ENCODE results near the gene GRAMD1B. TPM values are rescaled to one million over a fixed set of nuclear protein-coding genes. Genes with fewer than 3 reads are reported as not detected.

Gene GRAMD1B
- total and polyA plus RNA-seq, 2 donors (not counting 1 experiment from before 2014, with no cell fraction given), result 0.58 to 11.6 TPM

GRCh38 chr11:123525511-123525918 is 95.4 kb downstream of the GRAMD1B start:
- CTCF ChIA-PET, result interaction anchor here (1.0 to 2.6 kb wide), 2 partner anchors 13 to 23 kb away, joined by 3 to 6 read pairs; no protein-coding TSS in a partner anchor

More at GRCh38 chr11:123525511-123525918, 95.4 kb downstream of the GRAMD1B start:
- Mint-ChIP-seq H3K27me3 (no peaks in the 10 kb centered on the region), H3K4me1 (no peaks in the 10 kb centered on the region), H3K4me3 (no peak overlapping the region), H3K27ac (no peak overlapping the region), H3K9me3 (ENCODE audit: insufficient read depth) (peaks cover 2% of the 10 kb centered on the region)
- Histone ChIP-seq H3K79me2 (ENCODE audit: control insufficient read depth, insufficient read depth, low read length) (no peaks in the 10 kb centered on the region), H3K4me2 (replicated peaks; ENCODE audit: low read depth, low read length, poor library complexity, severe bottlenecking) (no peak overlapping the region), H3K27me3 (replicated peaks in 1 of 4; ENCODE audit: control extremely low read depth in 1 of 4, control insufficient read depth in 3 of 4, insufficient read depth in 4 of 4, low read length in 3 of 4) (no peaks in the 10 kb centered on the region), H3K36me3 (replicated peaks in 1 of 2; ENCODE audit: control extremely low read depth in 1 of 2, control insufficient read depth in 1 of 2, extremely low read depth in 1 of 2, insufficient read depth in 2 of 2, low read length in 1 of 2) (no peaks in the 10 kb centered on the region), H2AFZ (ENCODE audit: insufficient read depth, low read depth, low read length, poor library complexity, severe bottlenecking) (no peak overlapping the region), H3K27ac (ENCODE audit: low read length in 2 of 2) (no peak overlapping the region), H3K4me3 (ENCODE audit: control extremely low read depth in 1 of 5, extremely low read depth in 1 of 5, insufficient read depth in 1 of 5, low read depth in 2 of 5, low read length in 4 of 5) (no peak overlapping the region), H4K20me1 (ENCODE audit: control insufficient read depth, insufficient read depth, low read length, poor library complexity, severe bottlenecking) (no peaks in the 10 kb centered on the region), H3K9ac (ENCODE audit: low read length) (no peak overlapping the region), H3K4me1 (ENCODE audit: control insufficient read depth in 2 of 2, insufficient read depth in 2 of 2, low read length in 2 of 2) (no peaks in the 10 kb centered on the region), H3K9me3 (ENCODE audit: control extremely low read depth in 1 of 3, control insufficient read depth in 2 of 3, insufficient read depth in 1 of 3, low read length in 2 of 3) (peaks cover 0 to 4% (median 0%) of the 10 kb centered on the region in 3 donors)
- POLR2A ChIA-PET, result no interaction called here
- TF ChIP-seq EZH2 (IDR thresholded peaks at IDR 0.05; ENCODE audit: borderline replicate concordance, insufficient read depth, low read depth, low read length, poor library complexity, severe bottlenecking) (no peak), CTCF (IDR thresholded peaks at IDR 0.05) (no peak)
- ATAC-seq (ENCODE audit: low read depth), result no peak
- 100% methylated on average over 2 of the region's 11 CpGs for WGBS (ENCODE audit: insufficient coverage)
- DNase-seq, result no peak
- intact Hi-C loops (cut with micrococcal nuclease), result no loop called here
